H1 (cell line): ENCODE data around the gene SBNO2. TPM values are rescaled to one million over a fixed set of nuclear protein-coding genes. Genes with fewer than 3 reads are reported as not detected.

Experiments used
- BCL11A ChIP-seq, 2 experiments: IDR thresholded peaks; one replicate each; pipeline ENCODE4 v1.6.1; 2011; ENCODE audit warnings: low read depth in 2 of 2, low read length in 2 of 2, mild to moderate bottlenecking in 2 of 2
- EP300 ChIP-seq, 2 experiments: IDR thresholded peaks; 1 replicate in 1 of 2; 2 replicates in 1 of 2; pipeline ENCODE4 v1.6.1; 2011 to 2012; ENCODE audit warnings: low read depth in 2 of 2, low read length in 2 of 2, mild to moderate bottlenecking in 2 of 2, borderline replicate concordance in 1 of 2, inconsistent platforms in 1 of 2, moderate library complexity in 1 of 2
- GABPA ChIP-seq: IDR thresholded peaks from 2 replicates; pipeline ENCODE4 v1.6.1; 2011; ENCODE audit warnings: mild to moderate bottlenecking, low read length, moderate library complexity, borderline replicate concordance; ENCODE audit not compliant: insufficient read depth
- GTF2F1 ChIP-seq: IDR thresholded peaks from 2 replicates; pipeline ENCODE4 v1.6.1; 2012; ENCODE audit warnings: low read depth, low read length, improper control_type of control experiment, borderline replicate concordance
- KDM4A ChIP-seq: IDR thresholded peaks from one replicate; pipeline ENCODE4 v1.7.1; 2012; ENCODE audit warnings: low read depth, mild to moderate bottlenecking, moderate library complexity, low read length, inconsistent platforms; ENCODE audit not compliant: severe bottlenecking
- NRF1 ChIP-seq: IDR thresholded peaks from 2 replicates; pipeline ENCODE4 v1.6.1; 2011; ENCODE audit warnings: mild to moderate bottlenecking, low read depth, low read length, improper control_type of control experiment
- RBBP5 ChIP-seq: IDR thresholded peaks from 2 replicates; pipeline ENCODE4 v1.7.1; 2012; ENCODE audit warnings: low read depth, mild to moderate bottlenecking, inconsistent platforms, low read length, moderate library complexity, borderline replicate concordance
- RFX5 ChIP-seq: IDR thresholded peaks from 2 replicates; pipeline ENCODE4 v1.6.1; 2011; ENCODE audit warnings: low read depth, low read length, improper control_type of control experiment, borderline replicate concordance
- SUZ12 ChIP-seq: fragments of 200-600 bp; sonication (generic); IDR thresholded peaks from 2 replicates; pipeline ENCODE4 v1.6.1; 2012; ENCODE audit warnings: mild to moderate bottlenecking, inconsistent platforms, low read length, moderate library complexity, mixed read lengths
- polyA plus RNA-seq, 7 experiments: library from polyadenylated mRNA; depleted of rRNA in 3 of 7; stranded (reverse) in 5 of 7; unstranded in 2 of 7; fragments of >200 nt in 5 of 7; fragments of 200-250 nt in 2 of 7; gene quantifications; 1 replicate in 5 of 7; 2 replicates in 1 of 7; 4 replicates in 1 of 7; pipeline versions ENCODE4 v1.2.1 to v1.2.3, GENCODE V29; 2011 to 2013; ENCODE audit warnings: missing spikeins in 2 of 7, mixed read lengths in 2 of 7
- total RNA-seq: library from RNA; stranded (reverse); fragmentation: NEBNext Ultra II Directional; extraction: Animal tissue kit (Norgen Biotek cat#: 25700); gene quantifications from 2 replicates; pipeline ENCODE4 v1.2.1, GENCODE V29; 2021
- TF ChIP-seq, protein P1 (sequence below): fragments of 300-600 bp; sonication (generic); IDR thresholded peaks from 2 replicates; pipeline ENCODE4 v1.7.1; 2012; ENCODE audit warnings: low read length, moderate library complexity, mild to moderate bottlenecking, inconsistent platforms; ENCODE audit not compliant: insufficient replicate concordance
- TF ChIP-seq, protein P2 (sequence below): IDR thresholded peaks from 2 replicates; pipeline ENCODE4 v1.6.1; 2012; ENCODE audit warnings: inconsistent platforms

SBNO2 gene
- total and polyA plus RNA-seq, 2 of the 8 experiments (the other 6 are each of a cell fraction or from before 2014, with no cell fraction given): 12.2 to 31.4 TPM

DNA sequence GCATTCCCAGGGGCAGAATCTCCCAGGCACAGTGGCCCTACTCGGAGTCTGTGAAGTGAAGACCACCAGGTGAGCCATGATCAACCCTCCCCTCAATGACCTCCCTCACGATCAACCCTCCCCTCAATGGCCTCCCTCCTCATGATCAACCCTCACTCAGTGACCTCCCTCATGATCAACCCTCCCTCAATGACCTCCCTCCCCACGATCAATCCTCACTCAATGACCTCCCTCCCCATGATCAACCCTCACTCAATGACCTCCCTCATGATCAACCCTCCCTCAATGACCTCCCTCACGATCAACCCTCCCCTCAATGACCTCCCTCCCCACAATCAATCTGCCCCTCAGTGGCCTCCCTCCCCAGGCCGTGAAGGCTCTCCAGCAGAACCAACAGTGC, 32.1 kb downstream of the SBNO2 start (continued):
- TF ChIP-seq, protein P1, sequence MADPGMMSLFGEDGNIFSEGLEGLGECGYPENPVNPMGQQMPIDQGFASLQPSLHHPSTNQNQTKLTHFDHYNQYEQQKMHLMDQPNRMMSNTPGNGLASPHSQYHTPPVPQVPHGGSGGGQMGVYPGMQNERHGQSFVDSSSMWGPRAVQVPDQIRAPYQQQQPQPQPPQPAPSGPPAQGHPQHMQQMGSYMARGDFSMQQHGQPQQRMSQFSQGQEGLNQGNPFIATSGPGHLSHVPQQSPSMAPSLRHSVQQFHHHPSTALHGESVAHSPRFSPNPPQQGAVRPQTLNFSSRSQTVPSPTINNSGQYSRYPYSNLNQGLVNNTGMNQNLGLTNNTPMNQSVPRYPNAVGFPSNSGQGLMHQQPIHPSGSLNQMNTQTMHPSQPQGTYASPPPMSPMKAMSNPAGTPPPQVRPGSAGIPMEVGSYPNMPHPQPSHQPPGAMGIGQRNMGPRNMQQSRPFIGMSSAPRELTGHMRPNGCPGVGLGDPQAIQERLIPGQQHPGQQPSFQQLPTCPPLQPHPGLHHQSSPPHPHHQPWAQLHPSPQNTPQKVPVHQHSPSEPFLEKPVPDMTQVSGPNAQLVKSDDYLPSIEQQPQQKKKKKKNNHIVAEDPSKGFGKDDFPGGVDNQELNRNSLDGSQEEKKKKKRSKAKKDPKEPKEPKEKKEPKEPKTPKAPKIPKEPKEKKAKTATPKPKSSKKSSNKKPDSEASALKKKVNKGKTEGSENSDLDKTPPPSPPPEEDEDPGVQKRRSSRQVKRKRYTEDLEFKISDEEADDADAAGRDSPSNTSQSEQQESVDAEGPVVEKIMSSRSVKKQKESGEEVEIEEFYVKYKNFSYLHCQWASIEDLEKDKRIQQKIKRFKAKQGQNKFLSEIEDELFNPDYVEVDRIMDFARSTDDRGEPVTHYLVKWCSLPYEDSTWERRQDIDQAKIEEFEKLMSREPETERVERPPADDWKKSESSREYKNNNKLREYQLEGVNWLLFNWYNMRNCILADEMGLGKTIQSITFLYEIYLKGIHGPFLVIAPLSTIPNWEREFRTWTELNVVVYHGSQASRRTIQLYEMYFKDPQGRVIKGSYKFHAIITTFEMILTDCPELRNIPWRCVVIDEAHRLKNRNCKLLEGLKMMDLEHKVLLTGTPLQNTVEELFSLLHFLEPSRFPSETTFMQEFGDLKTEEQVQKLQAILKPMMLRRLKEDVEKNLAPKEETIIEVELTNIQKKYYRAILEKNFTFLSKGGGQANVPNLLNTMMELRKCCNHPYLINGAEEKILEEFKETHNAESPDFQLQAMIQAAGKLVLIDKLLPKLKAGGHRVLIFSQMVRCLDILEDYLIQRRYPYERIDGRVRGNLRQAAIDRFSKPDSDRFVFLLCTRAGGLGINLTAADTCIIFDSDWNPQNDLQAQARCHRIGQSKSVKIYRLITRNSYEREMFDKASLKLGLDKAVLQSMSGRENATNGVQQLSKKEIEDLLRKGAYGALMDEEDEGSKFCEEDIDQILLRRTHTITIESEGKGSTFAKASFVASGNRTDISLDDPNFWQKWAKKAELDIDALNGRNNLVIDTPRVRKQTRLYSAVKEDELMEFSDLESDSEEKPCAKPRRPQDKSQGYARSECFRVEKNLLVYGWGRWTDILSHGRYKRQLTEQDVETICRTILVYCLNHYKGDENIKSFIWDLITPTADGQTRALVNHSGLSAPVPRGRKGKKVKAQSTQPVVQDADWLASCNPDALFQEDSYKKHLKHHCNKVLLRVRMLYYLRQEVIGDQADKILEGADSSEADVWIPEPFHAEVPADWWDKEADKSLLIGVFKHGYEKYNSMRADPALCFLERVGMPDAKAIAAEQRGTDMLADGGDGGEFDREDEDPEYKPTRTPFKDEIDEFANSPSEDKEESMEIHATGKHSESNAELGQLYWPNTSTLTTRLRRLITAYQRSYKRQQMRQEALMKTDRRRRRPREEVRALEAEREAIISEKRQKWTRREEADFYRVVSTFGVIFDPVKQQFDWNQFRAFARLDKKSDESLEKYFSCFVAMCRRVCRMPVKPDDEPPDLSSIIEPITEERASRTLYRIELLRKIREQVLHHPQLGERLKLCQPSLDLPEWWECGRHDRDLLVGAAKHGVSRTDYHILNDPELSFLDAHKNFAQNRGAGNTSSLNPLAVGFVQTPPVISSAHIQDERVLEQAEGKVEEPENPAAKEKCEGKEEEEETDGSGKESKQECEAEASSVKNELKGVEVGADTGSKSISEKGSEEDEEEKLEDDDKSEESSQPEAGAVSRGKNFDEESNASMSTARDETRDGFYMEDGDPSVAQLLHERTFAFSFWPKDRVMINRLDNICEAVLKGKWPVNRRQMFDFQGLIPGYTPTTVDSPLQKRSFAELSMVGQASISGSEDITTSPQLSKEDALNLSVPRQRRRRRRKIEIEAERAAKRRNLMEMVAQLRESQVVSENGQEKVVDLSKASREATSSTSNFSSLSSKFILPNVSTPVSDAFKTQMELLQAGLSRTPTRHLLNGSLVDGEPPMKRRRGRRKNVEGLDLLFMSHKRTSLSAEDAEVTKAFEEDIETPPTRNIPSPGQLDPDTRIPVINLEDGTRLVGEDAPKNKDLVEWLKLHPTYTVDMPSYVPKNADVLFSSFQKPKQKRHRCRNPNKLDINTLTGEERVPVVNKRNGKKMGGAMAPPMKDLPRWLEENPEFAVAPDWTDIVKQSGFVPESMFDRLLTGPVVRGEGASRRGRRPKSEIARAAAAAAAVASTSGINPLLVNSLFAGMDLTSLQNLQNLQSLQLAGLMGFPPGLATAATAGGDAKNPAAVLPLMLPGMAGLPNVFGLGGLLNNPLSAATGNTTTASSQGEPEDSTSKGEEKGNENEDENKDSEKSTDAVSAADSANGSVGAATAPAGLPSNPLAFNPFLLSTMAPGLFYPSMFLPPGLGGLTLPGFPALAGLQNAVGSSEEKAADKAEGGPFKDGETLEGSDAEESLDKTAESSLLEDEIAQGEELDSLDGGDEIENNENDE: no peak
- no peak for TF ChIP-seq GABPA
- no peak for TF ChIP-seq KDM4A
- TF ChIP-seq NRF1: no peak
- TF ChIP-seq BCL11A (IDR thresholded peaks at IDR 0.05; ENCODE audit: low read depth in 2 of 2, low read length in 2 of 2): no peak
- TF ChIP-seq, protein P2, sequence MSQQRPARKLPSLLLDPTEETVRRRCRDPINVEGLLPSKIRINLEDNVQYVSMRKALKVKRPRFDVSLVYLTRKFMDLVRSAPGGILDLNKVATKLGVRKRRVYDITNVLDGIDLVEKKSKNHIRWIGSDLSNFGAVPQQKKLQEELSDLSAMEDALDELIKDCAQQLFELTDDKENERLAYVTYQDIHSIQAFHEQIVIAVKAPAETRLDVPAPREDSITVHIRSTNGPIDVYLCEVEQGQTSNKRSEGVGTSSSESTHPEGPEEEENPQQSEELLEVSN: no peak
- no peak for TF ChIP-seq GTF2F1
- TF ChIP-seq SUZ12: no peak
- TF ChIP-seq EP300 (IDR thresholded peaks at IDR 0.05; ENCODE audit: borderline replicate concordance in 1 of 2, low read depth in 2 of 2, low read length in 2 of 2): no peak
- no peak for TF ChIP-seq RFX5
- TF ChIP-seq RBBP5: no peak
- TF ChIP-seq, all 59 proteins: peak for 0
